HepG2 (cell line): Measurements from ENCODE around the gene LRP5. TPM values are rescaled to one million over a fixed set of nuclear protein-coding genes. Genes with fewer than 3 reads are reported as not detected.

Source experiments
- DPF2 ChIP-seq: sonication (generic); formaldehyde crosslinking; IDR thresholded peaks from 2 replicates; pipeline ENCODE4 v1.4.0; 2020; ENCODE audit warnings: mild to moderate bottlenecking, low read depth, missing genetic modification reagents, borderline replicate concordance
- FOXC1 ChIP-seq: sonication (generic); formaldehyde crosslinking; IDR thresholded peaks from 2 replicates; pipeline ENCODE4 v1.8.0; 2022; ENCODE audit warnings: mild to moderate bottlenecking, missing genetic modification reagents, borderline replicate concordance
- MXI1 ChIP-seq: IDR thresholded peaks from 3 replicates; pipeline ENCODE4 v1.6.1; 2012; ENCODE audit warnings: low read depth, low read length, inconsistent platforms, borderline replicate concordance
- NFAT5 ChIP-seq: sonication (generic); formaldehyde crosslinking; IDR thresholded peaks from 2 replicates; pipeline ENCODE4 v1.4.0; 2020; ENCODE audit warnings: missing genetic modification reagents
- RORA ChIP-seq: sonication (generic); formaldehyde crosslinking; IDR thresholded peaks from 2 replicates; pipeline ENCODE4 v1.5.0; 2020; ENCODE audit warnings: mild to moderate bottlenecking, missing genetic modification reagents, moderate library complexity
- SALL2 ChIP-seq: sonication (generic); formaldehyde crosslinking; IDR thresholded peaks from 2 replicates; pipeline ENCODE4 v1.8.1; 2023; ENCODE audit warnings: mild to moderate bottlenecking, missing genetic modification reagents, inconsistent platforms
- SATB2 ChIP-seq: sonication (generic); formaldehyde crosslinking; IDR thresholded peaks from 2 replicates; pipeline ENCODE4 v1.5.0; 2020; ENCODE audit warnings: missing genetic modification reagents
- SSRP1 ChIP-seq: IDR thresholded peaks from 2 replicates; pipeline ENCODE4 v1.6.1; 2016; ENCODE audit warnings: control low read depth
- STAT5B ChIP-seq: sonication (generic); formaldehyde crosslinking; IDR thresholded peaks from 2 replicates; pipeline ENCODE4 v1.4.0; 2020; ENCODE audit warnings: missing genetic modification reagents
- TCF7 ChIP-seq: sonication (generic); IDR thresholded peaks from 2 replicates; pipeline ENCODE4 v1.6.1; 2016; ENCODE audit warnings: antibody characterized with exemption, low read depth
- XRCC5 ChIP-seq: fragments of 200-400 bp; formaldehyde crosslinking; optimal IDR thresholded peaks from 2 replicates; pipeline ENCODE3; 2017; ENCODE audit warnings: mild to moderate bottlenecking, low read length
- ZBTB38 ChIP-seq: sonication (generic); formaldehyde crosslinking; IDR thresholded peaks from 2 replicates; pipeline ENCODE4 v1.5.1; 2020; ENCODE audit warnings: mild to moderate bottlenecking, missing genetic modification reagents
- ZNF143 ChIP-seq: sonication (generic); formaldehyde crosslinking; IDR thresholded peaks from 2 replicates; pipeline ENCODE4 v1.4.0; 2020; ENCODE audit warnings: missing genetic modification reagents
- ZNF260 ChIP-seq: sonication (generic); formaldehyde crosslinking; IDR thresholded peaks from 2 replicates; pipeline ENCODE4 v1.4.0; 2020; ENCODE audit warnings: missing genetic modification reagents, low read depth, mild to moderate bottlenecking, borderline replicate concordance
- ZNF414 ChIP-seq: sonication (generic); formaldehyde crosslinking; IDR thresholded peaks from 2 replicates; pipeline ENCODE4 v1.5.0; 2020; ENCODE audit warnings: missing genetic modification reagents
- ZNF44 ChIP-seq: sonication (generic); formaldehyde crosslinking; IDR thresholded peaks from 2 replicates; pipeline ENCODE4 v1.5.1; 2020; ENCODE audit warnings: mild to moderate bottlenecking, missing genetic modification reagents
- ZNF556 ChIP-seq: sonication (generic); formaldehyde crosslinking; IDR thresholded peaks from 2 replicates; pipeline ENCODE4 v1.4.0; 2020; ENCODE audit warnings: mild to moderate bottlenecking, missing genetic modification reagents, borderline replicate concordance
- ZNF569 ChIP-seq: sonication (generic); formaldehyde crosslinking; IDR thresholded peaks from 2 replicates; pipeline ENCODE4 v1.5.0; 2020; ENCODE audit warnings: mild to moderate bottlenecking, missing genetic modification reagents, moderate library complexity, borderline replicate concordance
- ZNF629 ChIP-seq: sonication (generic); formaldehyde crosslinking; conservative IDR thresholded peaks from 2 replicates; pipeline ENCODE4 v1.5.0; 2020; ENCODE audit warnings: missing genetic modification reagents
- ZNF652 ChIP-seq: IDR thresholded peaks from 2 replicates; pipeline ENCODE4 v1.6.1; 2016; ENCODE audit warnings: low read depth, borderline replicate concordance
- ZNF737 ChIP-seq: sonication (generic); formaldehyde crosslinking; IDR thresholded peaks from 2 replicates; pipeline ENCODE4 v1.5.0; 2020; ENCODE audit warnings: missing genetic modification reagents, mild to moderate bottlenecking, borderline replicate concordance
- ZNF879 ChIP-seq: sonication (generic); formaldehyde crosslinking; IDR thresholded peaks from 2 replicates; pipeline ENCODE4 v1.8.1; 2023; ENCODE audit warnings: missing genetic modification reagents
- ZSCAN29 ChIP-seq: sonication (generic); formaldehyde crosslinking; conservative IDR thresholded peaks from 2 replicates; pipeline ENCODE4 v1.4.0; 2020; ENCODE audit warnings: mild to moderate bottlenecking, missing genetic modification reagents
- polyA plus RNA-seq, 8 experiments: library from polyadenylated mRNA; depleted of rRNA in 3 of 8; stranded (reverse) in 7 of 8; unstranded in 1 of 8; fragments of >200 nt; fragmentation: Illumina TruSeq in 4 of 8; extraction: Trizol in 4 of 8; gene quantifications; 2 replicates each; pipeline versions ENCODE4 v1.2.1 to v1.2.3, GENCODE V29; 2011 to 2016; ENCODE audit warnings: low read depth in 4 of 8, missing spikeins in 1 of 8, mixed read lengths in 1 of 8; ENCODE audit not compliant: insufficient read depth in 1 of 8
- total RNA-seq, 5 experiments: library from RNA; depleted of rRNA; stranded (reverse); fragments of >200 nt; fragmentation: Illumina TruSeq; extraction: Trizol; gene quantifications; 2 replicates each; pipeline ENCODE4 v1.2.3, GENCODE V29; 2016; ENCODE audit warnings: low read depth in 1 of 5
- TF ChIP-seq, protein P1 (sequence below): sonication (generic); formaldehyde crosslinking; conservative IDR thresholded peaks from 2 replicates; pipeline ENCODE4 v1.8.0; 2022; ENCODE audit warnings: low read depth, missing genetic modification reagents

Gene LRP5
- total and polyA plus RNA-seq, 2 of the 13 experiments (the other 11 are each of a cell fraction or from before 2014, with no cell fraction given), result 40.4 to 64.0 TPM

DNA sequence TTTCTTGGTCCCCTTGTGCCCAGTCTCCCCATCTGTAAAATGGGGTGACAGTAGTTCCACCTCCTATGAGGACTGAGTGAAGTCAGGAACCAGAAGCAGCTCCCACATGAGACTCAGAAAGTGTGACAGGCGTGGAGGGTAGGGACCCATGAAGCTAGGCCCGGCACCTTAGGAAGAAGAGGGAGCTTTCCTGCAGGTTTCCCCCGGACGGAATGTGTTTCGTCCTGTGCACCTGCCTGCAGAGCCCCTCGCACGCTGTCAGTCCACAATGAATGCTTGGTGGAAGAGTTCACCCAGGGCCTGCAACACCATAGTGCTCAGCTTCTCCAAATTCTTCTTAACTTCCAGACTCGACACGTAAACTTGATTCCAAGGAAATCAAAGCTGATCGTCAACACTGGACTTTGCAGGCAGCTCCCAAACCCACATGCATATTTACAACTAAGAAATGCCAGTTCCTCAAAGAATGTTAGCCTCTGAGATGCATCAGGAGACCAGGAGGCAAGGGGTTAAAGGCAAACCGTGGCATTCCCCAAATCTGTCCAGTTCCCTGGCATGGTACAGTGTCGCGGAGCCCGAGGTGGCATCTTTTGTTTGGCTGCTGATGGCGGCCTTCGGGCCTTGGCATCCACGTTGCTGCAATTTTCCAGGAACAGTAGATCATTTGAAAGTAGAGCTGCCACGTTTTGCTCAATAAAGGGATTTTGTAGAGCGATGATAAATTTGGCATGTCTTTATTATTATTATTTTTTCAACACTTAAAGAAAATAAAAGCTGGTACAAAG lies 15.4 kb downstream of the LRP5 start (continued):
- TF ChIP-seq NFAT5 (CRISPR knock-in tag), result 0 out of 2 replicates have a peak, but pooled peaks have one; percentile 16
- no peak for TF ChIP-seq STAT5B (CRISPR knock-in tag)
- TF ChIP-seq ZNF737, result no peak
- no peak for TF ChIP-seq ZNF44 (CRISPR knock-in tag)
- 0 out of 2 replicates have a peak, but pooled peaks have one; percentile 20 for TF ChIP-seq ZNF879 (CRISPR knock-in tag)
- no peak for TF ChIP-seq ZNF556
- TF ChIP-seq SSRP1 (CRISPR knock-in tag), result 0 out of 2 replicates have a peak, but pooled peaks have one; percentile 15
- TF ChIP-seq FOXC1 (CRISPR knock-in tag), result 0 out of 2 replicates have a peak, but pooled peaks have one; percentile 4
- peak; percentile 62; the same call in 1 of the 2 replicates for TF ChIP-seq ZNF652 (CRISPR knock-in tag)
- TF ChIP-seq SALL2 (CRISPR knock-in tag), result no peak
- TF ChIP-seq ZSCAN29, result no peak
- no peak for TF ChIP-seq ZNF569 (CRISPR knock-in tag)
- TF ChIP-seq ZNF414, result 0 out of 2 replicates have a peak, but pooled peaks have one; percentile 22
- TF ChIP-seq ZBTB38, result peak; percentile 52; the same call in 1 of the 2 replicates
- TF ChIP-seq ZNF629 (CRISPR knock-in tag), result peak; percentile 84
- TF ChIP-seq SATB2 (CRISPR knock-in tag), result no peak
- TF ChIP-seq, protein P1, sequence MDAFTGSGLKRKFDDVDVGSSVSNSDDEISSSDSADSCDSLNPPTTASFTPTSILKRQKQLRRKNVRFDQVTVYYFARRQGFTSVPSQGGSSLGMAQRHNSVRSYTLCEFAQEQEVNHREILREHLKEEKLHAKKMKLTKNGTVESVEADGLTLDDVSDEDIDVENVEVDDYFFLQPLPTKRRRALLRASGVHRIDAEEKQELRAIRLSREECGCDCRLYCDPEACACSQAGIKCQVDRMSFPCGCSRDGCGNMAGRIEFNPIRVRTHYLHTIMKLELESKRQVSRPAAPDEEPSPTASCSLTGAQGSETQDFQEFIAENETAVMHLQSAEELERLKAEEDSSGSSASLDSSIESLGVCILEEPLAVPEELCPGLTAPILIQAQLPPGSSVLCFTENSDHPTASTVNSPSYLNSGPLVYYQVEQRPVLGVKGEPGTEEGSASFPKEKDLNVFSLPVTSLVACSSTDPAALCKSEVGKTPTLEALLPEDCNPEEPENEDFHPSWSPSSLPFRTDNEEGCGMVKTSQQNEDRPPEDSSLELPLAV, result no peak
- no peak for TF ChIP-seq TCF7
- TF ChIP-seq RORA (CRISPR knock-in tag), result no peak
- TF ChIP-seq MXI1, result no peak
- TF ChIP-seq ZNF143 (CRISPR knock-in tag), result no peak
- no peak for TF ChIP-seq XRCC5
- TF ChIP-seq ZNF260 (CRISPR knock-in tag), result no peak
- TF ChIP-seq DPF2 (CRISPR knock-in tag), result 0 out of 2 replicates have a peak, but pooled peaks have one; percentile 17
